Naive thymus-derived CD8-positive, alpha-beta T cell (primary cell): Measurements from ENCODE around the gene FAF1. TPM values are rescaled to one million over a fixed set of nuclear protein-coding genes. Genes with fewer than 3 reads are reported as not detected.
"Not testable (repeated sequence)": the region's sequence is repeated elsewhere in the genome, so short reads cannot be mapped to it uniquely, and the experiment has no call there.

Source experiments
- ATAC-seq, 2 donors: fragments of 150-1000 bp; cut with Tn5 transposase in 1 of 2; sonication (Bioruptor Pico), chemical (Tn5 transposase) in 1 of 2; 1 replicate in 1 of 2; 2 replicates in 1 of 2; pipeline ENCODE4 v1.10.0; 2021; ENCODE audit warnings: mild to moderate bottlenecking in 2 of 2, moderate library complexity in 2 of 2
- POLR2A ChIA-PET: fragments of 350-600 bp; sonication (Branson Sonifier 250); formaldehyde crosslinking; loops from one replicate; lab custom pipeline; 2021; ENCODE audit warnings: antibody characterized with exemption; lab: Charles Lee
- DNase-seq, 10 donors: peaks; one replicate each; pipeline versions ENCODE4 v3.0.0 to v3.0.0-alpha.2; 2020 to 2022
- H3K27ac Mint-ChIP-seq, 10 donors: one replicate each; pipeline ENCODE4 v1.8.0; 2020 to 2022; ENCODE audit warnings: mild to moderate bottlenecking in 10 of 10, mixed read lengths in 10 of 10, moderate library complexity in 4 of 10, inconsistent platforms in 1 of 10
- H3K27me3 Mint-ChIP-seq, 5 donors: one replicate each; pipeline ENCODE4 v1.8.0; 2021 to 2022; ENCODE audit warnings: mixed read lengths in 5 of 5
- H3K36me3 Mint-ChIP-seq, 3 donors: one replicate each; pipeline ENCODE4 v1.8.0; 2020 to 2022; ENCODE audit warnings: mixed read lengths in 3 of 3, mild to moderate bottlenecking in 2 of 3, inconsistent platforms in 1 of 3
- H3K4me1 Mint-ChIP-seq, 4 donors: one replicate each; pipeline ENCODE4 v1.8.0; 2021 to 2022; ENCODE audit warnings: mixed read lengths in 4 of 4
- H3K4me3 Mint-ChIP-seq, 10 donors: one replicate each; pipeline ENCODE4 v1.8.0; 2020 to 2022; ENCODE audit warnings: mild to moderate bottlenecking in 10 of 10, mixed read lengths in 10 of 10, moderate library complexity in 6 of 10, inconsistent platforms in 1 of 10
- H3K9me3 Mint-ChIP-seq, 9 donors: one replicate each; pipeline ENCODE4 v1.8.0; 2020 to 2022; ENCODE audit warnings: mixed read lengths in 9 of 9, mild to moderate bottlenecking in 3 of 9, inconsistent platforms in 1 of 9, moderate library complexity in 1 of 9
- polyA plus RNA-seq, 3 donors: library from polyadenylated mRNA; unstranded; fragments of 300-500 nt; fragmentation: Illumina TruSeq; gene quantifications; one replicate each; pipeline ENCODE4 v1.2.3, GENCODE V29; 2021
- total RNA-seq, 8 experiments: library from RNA in 2 of 8; stranded (reverse) in 2 of 8; gene quantifications; one replicate each; pipeline ENCODE4 v1.2.3 and lab custom pipeline; 2021 to 2026

FAF1 gene
- total and polyA plus RNA-seq, 5 experiments from 2014 or later, result 46.2 to 64.5 (median 48.2) TPM

GRCh38 chr1:50527987-50528320, 432.1 kb downstream of the FAF1 start:
- ATAC-seq, DNase-seq, H3K4me1 Mint-ChIP-seq, H3K4me3 Mint-ChIP-seq, H3K27me3 Mint-ChIP-seq, H3K27ac Mint-ChIP-seq, POLR2A ChIA-PET: not testable (repeated sequence)
- peaks cover 29 to 64% (median 63%) of the 10 kb centered on the region in 3 donors for H3K36me3 Mint-ChIP-seq
- H3K9me3 Mint-ChIP-seq, result peaks cover 0 to 20% (median 11%) of the 10 kb centered on the region in 9 donors

GRCh38 chr1:50527249-50527986, 432.6 kb downstream of the FAF1 start:
- no peaks in the 10 kb centered on the region for H3K4me1 Mint-ChIP-seq
- POLR2A ChIA-PET, result no interaction called here
- peaks cover 0 to 20% (median 14%) of the 10 kb centered on the region in 9 donors for H3K9me3 Mint-ChIP-seq
- ATAC-seq (no peak), DNase-seq (no peak)
- no peak overlapping the region for H3K27ac Mint-ChIP-seq
- peaks cover 29 to 67% (median 65%) of the 10 kb centered on the region in 3 donors for H3K36me3 Mint-ChIP-seq
- H3K27me3 Mint-ChIP-seq, result no peaks in the 10 kb centered on the region
- no peak overlapping the region for H3K4me3 Mint-ChIP-seq

DNA sequence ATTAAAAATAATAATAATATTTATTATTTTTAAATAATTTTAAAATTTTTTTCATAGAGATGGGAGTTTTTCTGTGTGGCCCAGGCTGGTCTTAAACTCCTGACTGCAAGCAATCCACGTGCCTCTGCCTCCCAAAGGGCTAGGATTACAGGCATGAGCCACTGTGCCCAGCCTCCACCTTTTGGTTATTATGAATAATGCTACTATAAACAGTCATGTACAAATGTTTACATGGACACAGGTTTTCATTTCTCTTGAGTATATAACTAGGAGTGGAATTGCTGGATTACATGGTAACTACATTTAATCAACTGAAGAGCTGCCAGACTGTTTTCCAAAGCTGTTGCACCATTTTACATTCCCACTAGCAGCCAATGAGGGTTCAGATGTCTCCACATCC, 433.6 kb downstream of the FAF1 start:
- no peak for ATAC-seq
- H3K27ac Mint-ChIP-seq, result no peak overlapping the region
- peaks cover 29 to 73% (median 73%) of the 10 kb centered on the region in 3 donors for H3K36me3 Mint-ChIP-seq
- peaks cover 0 to 20% (median 14%) of the 10 kb centered on the region in 9 donors for H3K9me3 Mint-ChIP-seq
- POLR2A ChIA-PET, result no interaction called here
- H3K4me1 Mint-ChIP-seq, result no peaks in the 10 kb centered on the region
- DNase-seq, result no peak
- H3K4me3 Mint-ChIP-seq, result no peak overlapping the region
- H3K27me3 Mint-ChIP-seq, result no peaks in the 10 kb centered on the region

DNA sequence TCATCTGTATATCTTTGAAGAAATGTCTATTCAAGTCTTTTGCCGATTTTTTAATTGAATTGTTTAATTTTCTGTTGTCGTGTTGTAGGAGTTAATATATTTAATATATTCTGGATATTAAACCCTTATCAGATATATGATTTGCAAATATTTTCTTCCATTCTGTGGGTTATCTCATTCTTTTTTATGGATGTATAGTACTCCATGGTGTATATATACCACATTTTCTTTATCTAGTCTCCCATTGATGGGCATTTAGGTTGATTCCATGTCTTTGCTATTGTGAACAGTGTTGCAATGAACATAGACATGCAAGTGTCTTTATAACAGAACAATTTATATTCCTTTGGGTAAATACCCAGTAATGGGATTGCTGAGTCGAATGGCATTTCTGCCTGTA, 436.5 kb downstream of the FAF1 start:
- DNase-seq (no peak), ATAC-seq (no peak)
- Mint-ChIP-seq H3K4me1 (peaks cover 0 to 2% (median 0%) of the 10 kb centered on the region in 4 donors), H3K9me3 (peaks cover 0 to 20% (median 14%) of the 10 kb centered on the region in 9 donors), H3K36me3 (peaks cover 37 to 71% (median 70%) of the 10 kb centered on the region in 3 donors), H3K27ac (no peak overlapping the region), H3K27me3 (no peaks in the 10 kb centered on the region), H3K4me3 (no peak overlapping the region)
- POLR2A ChIA-PET, result no interaction called here

DNA sequence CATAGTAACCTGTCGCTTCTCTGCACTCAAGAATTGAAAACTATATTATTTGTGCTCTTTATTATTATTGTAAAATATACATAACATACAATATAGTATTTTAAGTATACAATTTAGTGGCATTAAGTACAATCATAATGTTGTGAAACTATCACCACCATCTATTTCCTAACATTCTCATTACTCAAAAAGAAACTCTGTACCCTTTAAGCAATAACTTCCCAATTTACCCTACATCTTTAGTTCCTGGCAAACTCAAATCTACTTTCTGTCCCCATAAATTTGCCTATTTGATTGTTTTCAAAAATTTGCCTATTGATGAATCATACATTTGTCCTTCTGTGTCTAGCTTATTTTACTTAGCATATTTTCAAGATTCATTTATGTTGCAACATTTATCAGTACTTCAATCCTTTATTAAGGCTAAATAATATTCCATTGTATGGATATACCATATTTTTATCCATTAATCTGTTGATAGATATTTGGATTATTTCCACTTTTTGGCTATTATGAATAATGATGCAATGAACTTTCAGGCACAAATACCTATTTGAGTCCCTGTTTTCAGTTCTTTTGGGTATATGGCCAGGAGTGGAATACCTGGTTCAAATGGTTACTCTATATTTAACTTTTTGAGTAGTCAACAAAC, 437.2 kb downstream of the FAF1 start:
- Mint-ChIP-seq H3K36me3 (peaks cover 36 to 69% (median 64%) of the 10 kb centered on the region in 3 donors), H3K4me1 (peaks cover 0 to 2% (median 0%) of the 10 kb centered on the region in 4 donors), H3K27ac (no peak overlapping the region), H3K27me3 (no peaks in the 10 kb centered on the region), H3K9me3 (peaks cover 0 to 20% (median 14%) of the 10 kb centered on the region in 9 donors), H3K4me3 (no peak overlapping the region)
- POLR2A ChIA-PET, result no interaction called here
- ATAC-seq (no peak), DNase-seq (no peak)

DNA sequence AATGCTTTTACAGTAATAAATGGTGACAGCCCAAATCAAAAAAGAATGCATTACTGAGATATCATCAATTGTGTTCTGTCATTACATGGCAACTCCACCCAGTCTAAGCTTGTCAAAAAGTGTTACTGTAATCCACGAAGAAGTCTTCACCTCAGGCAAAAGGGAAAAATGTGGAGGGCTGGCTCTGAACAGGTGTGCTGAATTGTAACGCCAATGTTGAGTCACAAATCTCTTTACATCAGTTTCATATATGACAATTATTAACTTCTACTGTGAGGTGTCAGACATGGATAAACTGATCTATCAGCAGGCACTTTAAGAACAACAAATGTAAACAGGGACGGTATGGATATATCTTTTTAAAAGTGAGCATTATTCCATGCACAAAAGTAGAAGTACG, 438.4 kb downstream of the FAF1 start:
- Mint-ChIP-seq H3K27me3 (no peaks in the 10 kb centered on the region), H3K27ac (no peak overlapping the region), H3K36me3 (peaks cover 29 to 63% (median 57%) of the 10 kb centered on the region in 3 donors), H3K4me1 (peaks cover 0 to 2% (median 0%) of the 10 kb centered on the region in 4 donors), H3K9me3 (peaks cover 0 to 20% (median 14%) of the 10 kb centered on the region in 9 donors), H3K4me3 (no peak overlapping the region)
- no peak for ATAC-seq
- POLR2A ChIA-PET, result no interaction called here
- no peak for DNase-seq

DNA sequence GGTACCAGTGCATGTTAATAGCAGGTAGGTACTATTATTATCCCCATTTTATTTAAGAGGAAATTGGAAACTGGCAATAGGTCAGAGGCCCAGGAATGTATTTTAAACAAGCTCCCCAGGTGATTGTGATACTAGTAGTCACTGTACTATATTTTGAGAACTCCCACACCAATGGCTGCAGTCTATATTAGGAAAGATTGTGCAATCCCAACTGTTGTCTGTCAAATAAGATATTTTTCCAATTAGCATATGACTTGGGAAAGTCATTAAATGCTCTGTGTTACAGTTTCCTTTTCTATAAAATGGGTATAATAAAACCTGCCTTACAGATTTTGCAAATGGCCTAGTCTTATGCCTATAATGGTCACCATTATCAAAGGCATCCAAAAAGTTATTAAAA, 442.6 kb downstream of the FAF1 start:
- Mint-ChIP-seq H3K27me3 (no peaks in the 10 kb centered on the region), H3K36me3 (peaks cover 20 to 69% (median 60%) of the 10 kb centered on the region in 3 donors)
- POLR2A ChIA-PET, result no interaction called here

DNA sequence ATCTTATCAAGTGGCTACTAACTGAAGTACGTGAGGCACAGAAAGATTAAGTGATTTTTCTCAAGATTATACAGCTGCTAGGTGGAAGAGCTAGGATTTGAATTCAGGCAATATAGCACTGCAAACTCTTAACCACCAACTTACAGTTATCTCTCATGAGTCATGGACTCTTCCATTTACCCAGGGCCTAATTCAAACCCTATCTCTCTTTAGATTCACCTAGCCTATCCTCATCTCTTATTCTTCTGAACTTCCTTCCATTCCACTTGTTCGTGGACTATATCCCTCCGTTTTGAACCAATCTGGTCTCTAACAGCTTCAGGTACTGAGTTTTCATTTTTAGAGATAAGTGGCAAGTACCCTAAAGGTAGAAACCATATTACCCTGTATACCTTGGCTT, 444.0 kb downstream of the FAF1 start:
- ATAC-seq (no peak), DNase-seq (no peak)
- Mint-ChIP-seq H3K4me3 (no peak overlapping the region), H3K9me3 (peaks cover 0 to 8% (median 4%) of the 10 kb centered on the region in 9 donors), H3K27ac (no peak overlapping the region), H3K27me3 (no peaks in the 10 kb centered on the region), H3K36me3 (peaks cover 28 to 75% (median 60%) of the 10 kb centered on the region in 3 donors), H3K4me1 (peaks cover 0 to 2% (median 0%) of the 10 kb centered on the region in 4 donors)
- POLR2A ChIA-PET, result no interaction called here

More for the DNA sequence above, 442.6 kb downstream of the FAF1 start:
- ATAC-seq, result no peak
- H3K9me3 Mint-ChIP-seq, result peaks cover 0 to 7% (median 2%) of the 10 kb centered on the region in 9 donors
- peaks cover 0 to 2% (median 0%) of the 10 kb centered on the region in 4 donors for H3K4me1 Mint-ChIP-seq
- DNase-seq, result no peak
- H3K4me3 Mint-ChIP-seq, result no peak overlapping the region
- no peak overlapping the region for H3K27ac Mint-ChIP-seq

GRCh38 chr1:50508040-50508586, 452.0 kb downstream of the FAF1 start:
- Mint-ChIP-seq H3K9me3 (peaks cover 10 to 47% (median 21%) of the 10 kb centered on the region in 9 donors), H3K4me1 (peaks cover 0 to 1% (median 0%) of the 10 kb centered on the region in 4 donors), H3K27me3 (no peaks in the 10 kb centered on the region), H3K4me3 (no peak overlapping the region), H3K36me3 (peaks cover 60 to 86% (median 72%) of the 10 kb centered on the region in 3 donors), H3K27ac (no peak overlapping the region)
- DNase-seq, result no peak
- no peak for ATAC-seq
- POLR2A ChIA-PET, result no interaction called here

GRCh38 chr1:50505427-50505826, 454.6 kb downstream of the FAF1 start:
- Mint-ChIP-seq H3K27me3 (no peaks in the 10 kb centered on the region), H3K9me3 (peaks cover 10 to 54% (median 23%) of the 10 kb centered on the region in 9 donors), H3K4me1 (peaks cover 0 to 1% (median 0%) of the 10 kb centered on the region in 4 donors), H3K4me3 (no peak overlapping the region), H3K27ac (no peak overlapping the region), H3K36me3 (peaks cover 53 to 86% (median 71%) of the 10 kb centered on the region in 3 donors)
- ATAC-seq (no peak), DNase-seq (no peak)
- POLR2A ChIA-PET, result no interaction called here

DNA sequence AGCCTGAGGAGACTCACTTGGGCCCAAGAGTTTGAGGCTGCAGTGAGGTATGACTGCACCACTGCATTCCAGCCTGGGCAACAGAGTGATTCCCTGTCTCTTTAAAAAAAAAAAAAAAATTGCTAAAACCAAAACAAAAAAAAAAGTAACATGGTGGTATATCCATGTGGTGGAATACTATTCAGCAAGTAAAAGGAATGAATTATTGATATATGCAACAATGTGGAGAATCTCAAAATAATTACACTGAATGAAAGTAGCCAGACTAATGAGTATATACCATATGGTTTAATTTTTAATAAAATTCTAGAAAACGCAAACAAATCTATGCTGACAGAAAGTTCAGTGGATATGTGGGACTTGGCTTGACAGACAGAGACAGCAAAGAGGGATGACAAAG, 456.6 kb downstream of the FAF1 start:
- no peak overlapping the region for H3K4me3 Mint-ChIP-seq

DNA sequence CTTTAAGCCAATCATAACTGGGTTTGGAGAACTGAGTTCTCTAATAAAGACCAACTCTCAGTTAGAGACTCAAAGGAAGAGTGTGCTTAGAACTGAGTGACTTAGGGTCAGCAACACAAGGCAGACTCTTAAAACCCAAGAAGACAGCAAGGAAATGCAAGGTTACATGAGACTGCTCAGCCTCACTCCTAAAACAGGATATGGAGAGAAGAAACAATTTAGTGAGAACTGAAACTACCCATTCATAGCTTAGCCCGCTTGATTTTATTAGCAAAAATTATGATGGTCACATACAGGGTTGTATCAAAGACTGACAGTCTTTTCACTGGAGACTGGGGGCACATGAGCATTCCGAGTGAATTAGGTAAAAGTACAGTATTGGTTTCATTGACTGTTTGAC, 457.9 kb downstream of the FAF1 start:
- H3K36me3 Mint-ChIP-seq, result peaks cover 52 to 81% (median 76%) of the 10 kb centered on the region in 3 donors
- no peak overlapping the region for H3K4me3 Mint-ChIP-seq
- no peak overlapping the region for H3K27ac Mint-ChIP-seq
- peaks cover 10 to 57% (median 18%) of the 10 kb centered on the region in 9 donors for H3K9me3 Mint-ChIP-seq
- DNase-seq (no peak), ATAC-seq (no peak)
- POLR2A ChIA-PET, result no interaction called here
- no peaks in the 10 kb centered on the region for H3K27me3 Mint-ChIP-seq
- no peaks in the 10 kb centered on the region for H3K4me1 Mint-ChIP-seq

More for the DNA sequence above, 456.6 kb downstream of the FAF1 start:
- Mint-ChIP-seq H3K4me1 (peaks cover 0 to 1% (median 0%) of the 10 kb centered on the region in 4 donors), H3K36me3 (peaks cover 52 to 82% (median 77%) of the 10 kb centered on the region in 3 donors), H3K27ac (no peak overlapping the region), H3K9me3 (peaks cover 10 to 53% (median 25%) of the 10 kb centered on the region in 9 donors), H3K27me3 (no peaks in the 10 kb centered on the region)
- ATAC-seq (no peak), DNase-seq (no peak)
- POLR2A ChIA-PET, result no interaction called here

DNA sequence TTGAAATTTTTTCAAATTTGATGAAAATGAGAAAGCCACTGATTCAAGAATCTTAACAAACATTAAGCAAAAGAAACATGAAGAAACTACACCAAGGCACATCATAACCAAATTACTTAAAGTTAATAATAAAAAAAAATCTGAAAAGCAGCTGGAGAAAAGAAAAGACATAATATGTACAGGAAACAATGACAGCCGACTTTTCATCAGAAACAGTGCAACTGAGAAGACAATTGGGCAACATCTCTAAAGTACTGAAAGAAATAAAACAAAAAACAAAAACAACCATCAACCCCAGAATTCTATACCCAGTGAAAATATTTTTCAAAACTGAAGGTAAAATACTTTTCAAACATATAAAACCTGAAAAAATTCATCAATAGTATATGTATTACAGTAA, 463.1 kb downstream of the FAF1 start:
- H3K36me3 Mint-ChIP-seq, result peaks cover 20 to 77% (median 59%) of the 10 kb centered on the region in 3 donors
- ATAC-seq (no peak), DNase-seq (no peak)
- no peak overlapping the region for H3K4me3 Mint-ChIP-seq
- no peaks in the 10 kb centered on the region for H3K4me1 Mint-ChIP-seq
- POLR2A ChIA-PET, result no interaction called here
- H3K9me3 Mint-ChIP-seq, result peaks cover 0 to 26% (median 4%) of the 10 kb centered on the region in 9 donors
- no peak overlapping the region for H3K27ac Mint-ChIP-seq
- H3K27me3 Mint-ChIP-seq, result no peaks in the 10 kb centered on the region
